Suprapubic skin (tissue), 4 donors: ENCODE results near the gene LPIN2.

Source experiments
- EP300 ChIP-seq: sonication (generic); formaldehyde crosslinking; IDR thresholded peaks from one replicate; pipeline ENCODE4 v1.6.1; 2017; ENCODE audit warnings: antibody characterized with exemption
- POLR2A ChIP-seq, 2 donors: fragments of 450-650 bp; IDR thresholded peaks; one replicate each; pipeline ENCODE4 v1.6.1; 2017; ENCODE audit warnings: antibody characterized with exemption in 2 of 2, mild to moderate bottlenecking in 2 of 2, moderate library complexity in 2 of 2
- POLR2AphosphoS5 ChIP-seq, 3 donors: sonication (generic); formaldehyde crosslinking; IDR thresholded peaks; one replicate each; pipeline ENCODE4 v1.6.1; 2017; ENCODE audit warnings: antibody characterized with exemption in 3 of 3
- TF ChIP-seq, protein P1 (sequence below), 2 donors: fragments of 200-600 bp in 1 of 2; fragments of 450-650 bp in 1 of 2; sonication (generic) in 1 of 2; IDR thresholded peaks; one replicate each; pipeline ENCODE4 v1.5.1; 2016 to 2019; ENCODE audit warnings: antibody characterized with exemption in 2 of 2, mild to moderate bottlenecking in 1 of 2, moderate library complexity in 1 of 2

DNA sequence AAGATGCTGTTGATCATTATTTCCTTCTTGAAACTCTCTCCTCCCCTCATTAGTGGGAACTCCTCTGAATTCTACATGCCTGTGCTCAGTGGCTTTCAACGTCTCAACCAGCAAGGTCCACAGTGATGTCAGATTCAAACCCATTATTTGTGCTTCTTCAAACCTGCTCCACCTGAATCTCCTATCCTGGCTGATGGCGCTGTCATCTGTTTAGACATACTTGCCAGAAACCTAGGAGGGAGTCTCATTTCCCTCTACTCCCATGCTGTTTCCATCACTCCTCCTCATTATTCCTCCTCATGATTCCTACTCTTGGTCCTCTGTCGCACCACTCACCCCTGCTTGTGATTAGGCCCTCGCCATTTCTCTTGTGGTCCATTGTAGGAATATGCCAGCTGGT is 2.9 kb upstream of the LPIN2 start:
- TF ChIP-seq, protein P1, sequence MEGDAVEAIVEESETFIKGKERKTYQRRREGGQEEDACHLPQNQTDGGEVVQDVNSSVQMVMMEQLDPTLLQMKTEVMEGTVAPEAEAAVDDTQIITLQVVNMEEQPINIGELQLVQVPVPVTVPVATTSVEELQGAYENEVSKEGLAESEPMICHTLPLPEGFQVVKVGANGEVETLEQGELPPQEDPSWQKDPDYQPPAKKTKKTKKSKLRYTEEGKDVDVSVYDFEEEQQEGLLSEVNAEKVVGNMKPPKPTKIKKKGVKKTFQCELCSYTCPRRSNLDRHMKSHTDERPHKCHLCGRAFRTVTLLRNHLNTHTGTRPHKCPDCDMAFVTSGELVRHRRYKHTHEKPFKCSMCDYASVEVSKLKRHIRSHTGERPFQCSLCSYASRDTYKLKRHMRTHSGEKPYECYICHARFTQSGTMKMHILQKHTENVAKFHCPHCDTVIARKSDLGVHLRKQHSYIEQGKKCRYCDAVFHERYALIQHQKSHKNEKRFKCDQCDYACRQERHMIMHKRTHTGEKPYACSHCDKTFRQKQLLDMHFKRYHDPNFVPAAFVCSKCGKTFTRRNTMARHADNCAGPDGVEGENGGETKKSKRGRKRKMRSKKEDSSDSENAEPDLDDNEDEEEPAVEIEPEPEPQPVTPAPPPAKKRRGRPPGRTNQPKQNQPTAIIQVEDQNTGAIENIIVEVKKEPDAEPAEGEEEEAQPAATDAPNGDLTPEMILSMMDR (IDR thresholded peaks at IDR 0.05), result no peak
- TF ChIP-seq POLR2A (IDR thresholded peaks at IDR 0.05) (no peak), EP300 (no peak), POLR2AphosphoS5 (IDR thresholded peaks at IDR 0.05) (no peak)
